Trophoblast cell (in vitro differentiated cells and primary cell): ENCODE results near the gene VPS13D.

Experiments used
- DNase-seq, 2 donors: peaks; one replicate each; pipeline ENCODE4 v3.0.0-alpha.2; 2016
- H2AFZ ChIP-seq: 2 replicates; pipeline ENCODE4 v1.6.1; 2013; ENCODE audit warnings: low read length, moderate library complexity, mild to moderate bottlenecking; ENCODE audit not compliant: insufficient read depth, poor library complexity
- H2AK5ac ChIP-seq: 2 replicates; pipeline ENCODE4 v1.6.1; 2013; ENCODE audit warnings: mild to moderate bottlenecking, low read length
- H2BK120ac ChIP-seq: 2 replicates; pipeline ENCODE4 v1.6.1; 2013; ENCODE audit warnings: low read length, mild to moderate bottlenecking, moderate library complexity; ENCODE audit not compliant: insufficient read depth, poor library complexity
- H2BK12ac ChIP-seq: 2 replicates; pipeline ENCODE4 v1.6.1; 2013; ENCODE audit warnings: mild to moderate bottlenecking, low read length, moderate library complexity
- H2BK5ac ChIP-seq: 2 replicates; pipeline ENCODE4 v1.6.1; 2013; ENCODE audit warnings: low read length, low read depth, moderate library complexity, mild to moderate bottlenecking; ENCODE audit not compliant: poor library complexity
- H3K14ac ChIP-seq: 2 replicates; pipeline ENCODE4 v1.6.1; 2013; ENCODE audit warnings: mild to moderate bottlenecking, low read length
- H3K18ac ChIP-seq: 2 replicates; pipeline ENCODE4 v1.6.1; 2013; ENCODE audit warnings: mild to moderate bottlenecking, low read length
- H3K23ac ChIP-seq: 2 replicates; pipeline ENCODE4 v1.6.1; 2013; ENCODE audit warnings: low read length
- H3K27ac ChIP-seq: 2 replicates; pipeline ENCODE4 v1.5.1; 2013; ENCODE audit warnings: low read depth, mild to moderate bottlenecking, inconsistent platforms, low read length, moderate library complexity
- H3K27me3 ChIP-seq: 2 replicates; pipeline ENCODE4 v1.6.1; 2013; ENCODE audit warnings: inconsistent platforms, mild to moderate bottlenecking, low read length, moderate library complexity; ENCODE audit not compliant: insufficient read depth
- H3K36me3 ChIP-seq, 2 experiments: 1 replicate in 1 of 2; 2 replicates in 1 of 2; pipeline ENCODE4 v1.6.1; 2013; ENCODE audit warnings: low read length in 2 of 2, mild to moderate bottlenecking in 2 of 2, moderate library complexity in 1 of 2; ENCODE audit not compliant: insufficient read depth in 2 of 2, control insufficient read depth in 1 of 2
- H3K4ac ChIP-seq: 2 replicates; pipeline ENCODE4 v1.6.1; 2013; ENCODE audit warnings: low read depth, mild to moderate bottlenecking, low read length, moderate library complexity
- H3K4me1 ChIP-seq, 2 experiments: 1 replicate in 1 of 2; 2 replicates in 1 of 2; pipeline ENCODE4 v1.6.1; 2013; ENCODE audit warnings: low read length in 2 of 2, mild to moderate bottlenecking in 2 of 2, moderate library complexity in 1 of 2; ENCODE audit not compliant: insufficient read depth in 2 of 2, control insufficient read depth in 1 of 2
- H3K4me2 ChIP-seq: 2 replicates; pipeline ENCODE4 v1.6.1; 2013; ENCODE audit warnings: inconsistent platforms, mild to moderate bottlenecking, low read length, moderate library complexity
- H3K4me3 ChIP-seq: 2 replicates; pipeline ENCODE4 v1.5.1; 2013; ENCODE audit warnings: mild to moderate bottlenecking, low read depth, low read length, inconsistent platforms
- H3K79me1 ChIP-seq: one replicate; pipeline ENCODE4 v1.6.1; 2013; ENCODE audit warnings: low read length
- H3K79me2 ChIP-seq: 2 replicates; pipeline ENCODE4 v1.6.1; 2013; ENCODE audit warnings: low read length, mild to moderate bottlenecking; ENCODE audit not compliant: control insufficient read depth, insufficient read depth, poor library complexity
- H3K9ac ChIP-seq: 2 replicates; pipeline ENCODE4 v1.6.1; 2013; ENCODE audit warnings: mild to moderate bottlenecking, low read length
- H3K9me3 ChIP-seq: 2 replicates; pipeline ENCODE4 v1.6.1; 2013; ENCODE audit warnings: low read depth, mild to moderate bottlenecking, control low read depth, inconsistent platforms, low read length; ENCODE audit not compliant: insufficient read depth
- H4K12ac ChIP-seq: 2 replicates; pipeline ENCODE4 v1.6.1; 2013; ENCODE audit warnings: low read depth, mild to moderate bottlenecking, low read length, moderate library complexity
- H4K8ac ChIP-seq: 2 replicates; pipeline ENCODE4 v1.6.1; 2013; ENCODE audit warnings: low read depth, mild to moderate bottlenecking, low read length, moderate library complexity
- H4K91ac ChIP-seq: one replicate; pipeline ENCODE4 v1.6.1; 2013; ENCODE audit warnings: low read depth, mild to moderate bottlenecking, low read length, moderate library complexity
- WGBS: extraction: QIAGEN DNeasy Blood & Tissue Kit; methylation state at CpG from one replicate; pipeline ENCODE4 v1.1.7; 2013; ENCODE audit warnings: missing lambda C conversion rate; ENCODE audit not compliant: insufficient read length, insufficient coverage; ENCODE audit errors: extremely low coverage; 5-methylcytosine and 5-hydroxymethylcytosine counted together

The VPS13D gene

DNA sequence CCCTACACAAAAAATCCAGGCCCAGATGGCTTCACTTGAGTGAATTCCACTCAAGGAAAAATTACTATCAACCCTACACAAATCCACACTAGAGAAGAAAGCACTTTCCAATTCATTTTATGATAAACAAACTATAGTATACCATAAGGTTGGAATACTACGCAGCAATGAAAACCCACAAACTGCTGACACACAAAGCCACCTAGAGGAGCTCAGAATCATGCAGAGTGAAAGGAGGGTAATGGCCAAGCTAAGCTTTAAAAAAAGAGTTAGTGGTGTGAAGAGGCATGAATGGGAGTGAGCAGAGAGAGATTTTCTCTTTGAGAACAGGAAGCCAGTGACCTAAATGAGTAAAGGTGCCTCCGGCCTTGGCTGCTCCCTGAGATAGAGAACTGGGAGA is 294.4 kb downstream of the VPS13D start:
- H4K12ac ChIP-seq = no peak overlapping the region
- H3K79me2 ChIP-seq = no peaks in the 10 kb centered on the region
- H3K4me3 ChIP-seq = no peak overlapping the region
- DNase-seq = no peak
- no peak overlapping the region for H2AFZ ChIP-seq
- no peak overlapping the region for H3K27ac ChIP-seq
- no peak overlapping the region for H3K4ac ChIP-seq
- peaks cover 0 to 1% of the 10 kb centered on the region in 2 experiments for H3K4me1 ChIP-seq
- WGBS = no CpG with 5 or more reads among the region's 2 CpGs
- H3K23ac ChIP-seq = no peak overlapping the region
- no peaks in the 10 kb centered on the region for H3K36me3 ChIP-seq
- H3K27me3 ChIP-seq = no peaks in the 10 kb centered on the region
- no peak overlapping the region for H2AK5ac ChIP-seq
- H3K14ac ChIP-seq = no peak overlapping the region
- no peak overlapping the region for H4K91ac ChIP-seq
- no peak overlapping the region for H3K9ac ChIP-seq
- no peak overlapping the region for H3K18ac ChIP-seq
- H3K79me1 ChIP-seq = peaks cover 4% of the 10 kb centered on the region
- no peak overlapping the region for H2BK12ac ChIP-seq
- H2BK5ac ChIP-seq = no peak overlapping the region
- no peaks in the 10 kb centered on the region for H3K9me3 ChIP-seq
- no peak overlapping the region for H3K4me2 ChIP-seq
- no peak overlapping the region for H4K8ac ChIP-seq
- H2BK120ac ChIP-seq = no peak overlapping the region

DNA sequence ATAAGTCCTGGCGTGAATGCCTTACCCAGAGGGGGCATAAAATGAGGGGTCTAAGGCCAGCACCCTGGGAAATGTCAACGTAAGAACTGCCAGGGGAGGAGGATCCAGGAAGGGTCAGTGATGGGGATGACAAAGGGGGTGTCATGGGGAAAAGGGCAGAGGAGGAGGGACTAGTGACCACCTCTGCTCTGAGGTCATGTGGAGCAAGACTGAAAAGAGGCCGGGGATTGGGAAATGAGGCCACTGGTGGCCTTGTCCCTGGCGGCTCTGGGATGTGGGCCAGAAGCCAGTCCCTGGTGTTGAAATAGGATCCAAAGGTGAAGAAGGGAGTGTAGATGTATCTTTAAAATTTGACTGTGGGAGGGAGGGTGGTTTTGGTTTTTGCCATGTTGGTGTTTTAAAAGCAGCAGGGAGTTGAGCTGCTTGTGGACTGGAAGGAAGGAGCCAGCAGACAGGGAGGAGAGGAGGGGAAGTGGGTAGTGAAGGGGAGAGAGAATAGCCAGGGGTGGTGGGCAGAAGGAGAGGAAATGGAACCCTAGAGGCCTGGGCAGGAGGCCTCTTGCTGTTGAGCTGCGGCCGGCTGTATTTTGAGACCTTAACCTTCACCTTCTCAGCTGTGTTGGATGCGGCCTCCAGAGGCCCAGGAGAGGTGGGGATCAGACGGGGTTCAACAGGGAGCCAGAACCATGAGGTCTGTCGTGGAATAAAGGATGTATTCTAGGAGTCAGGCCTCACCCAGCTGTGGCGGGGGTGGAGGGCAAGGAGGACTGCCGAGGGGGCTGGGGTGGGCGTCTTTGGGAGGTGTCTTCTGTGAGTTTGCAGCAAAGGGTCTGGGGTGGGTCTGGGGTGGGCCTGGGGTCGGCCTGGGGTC is 295.7 kb downstream of the VPS13D start:
- Histone ChIP-seq H2AFZ (no peak overlapping the region), H2BK5ac (peak overlapping the region; percentile 63), H3K4me1 (peaks cover 0 to 1% of the 10 kb centered on the region in 2 experiments), H3K18ac (no peak overlapping the region), H3K79me2 (no peaks in the 10 kb centered on the region), H3K79me1 (peaks cover 4% of the 10 kb centered on the region), H4K12ac (no peak overlapping the region), H3K23ac (no peak overlapping the region), H3K4me2 (no peak overlapping the region), H4K8ac (no peak overlapping the region), H3K9me3 (no peaks in the 10 kb centered on the region), H3K14ac (peak overlapping the region; percentile 38), H2BK120ac (no peak overlapping the region), H3K27ac (no peak overlapping the region), H3K27me3 (no peaks in the 10 kb centered on the region), H4K91ac (peak overlapping the region; percentile 21), H3K9ac (no peak overlapping the region), H3K36me3 (no peaks in the 10 kb centered on the region), H2BK12ac (peak overlapping the region; percentile 58), H3K4me3 (no peak overlapping the region), H2AK5ac (peak overlapping the region; percentile 62), H3K4ac (no peak overlapping the region)
- peak in 1 of 2 donors; percentile 55 for DNase-seq
- no CpG with 5 or more reads among the region's 13 CpGs for WGBS

DNA sequence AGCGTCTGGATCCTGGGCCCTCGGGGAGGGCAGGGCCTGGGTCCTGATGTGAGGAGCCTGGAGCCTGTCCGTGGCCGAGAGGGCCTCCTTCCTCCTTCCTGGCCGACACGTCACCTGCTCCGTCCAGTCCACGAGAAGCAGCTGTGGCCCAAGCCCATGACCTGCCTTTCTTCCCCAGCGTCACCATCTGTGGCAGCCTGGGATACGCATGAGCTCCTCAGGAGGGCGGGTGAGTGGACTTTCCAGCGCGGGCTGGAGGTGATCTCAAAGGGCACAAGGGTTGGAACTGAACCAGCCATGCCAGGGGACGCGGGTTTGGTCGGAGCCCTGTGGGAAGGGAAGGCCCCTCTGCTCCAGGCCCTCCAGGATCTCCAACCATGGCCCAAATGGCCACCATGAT is 297.7 kb downstream of the VPS13D start:
- Histone ChIP-seq H3K36me3 (no peaks in the 10 kb centered on the region), H3K9ac (no peak overlapping the region), H3K9me3 (no peaks in the 10 kb centered on the region), H4K91ac (no peak overlapping the region), H3K4ac (no peak overlapping the region), H3K23ac (no peak overlapping the region), H4K12ac (no peak overlapping the region), H2BK5ac (no peak overlapping the region), H2BK12ac (no peak overlapping the region), H3K4me3 (no peak overlapping the region), H3K18ac (no peak overlapping the region), H3K4me2 (no peak overlapping the region), H3K14ac (no peak overlapping the region), H3K79me2 (no peaks in the 10 kb centered on the region), H2AFZ (no peak overlapping the region), H3K79me1 (peaks cover 4% of the 10 kb centered on the region), H3K4me1 (peaks cover 0 to 1% of the 10 kb centered on the region in 2 experiments), H3K27me3 (no peaks in the 10 kb centered on the region), H2AK5ac (no peak overlapping the region), H4K8ac (no peak overlapping the region), H2BK120ac (no peak overlapping the region), H3K27ac (no peak overlapping the region)
- no CpG with 5 or more reads among the region's 16 CpGs for WGBS
- DNase-seq = no peak

- Histone ChIP-seq H3K27ac (no peak overlapping the region), H3K18ac (no peak overlapping the region), H3K79me2 (no peaks in the 10 kb centered on the region), H2AFZ (no peak overlapping the region), H2AK5ac (no peak overlapping the region), H3K4ac (no peak overlapping the region), H4K91ac (no peak overlapping the region), H3K23ac (no peak overlapping the region), H3K9me3 (no peaks in the 10 kb centered on the region), H3K79me1 (peaks cover 4% of the 10 kb centered on the region), H3K4me1 (peaks cover 0 to 1% of the 10 kb centered on the region in 2 experiments), H2BK12ac (no peak overlapping the region), H4K12ac (no peak overlapping the region), H4K8ac (no peak overlapping the region), H2BK120ac (no peak overlapping the region), H3K36me3 (no peaks in the 10 kb centered on the region), H3K27me3 (no peaks in the 10 kb centered on the region), H2BK5ac (no peak overlapping the region), H3K14ac (no peak overlapping the region), H3K4me2 (no peak overlapping the region), H3K4me3 (no peak overlapping the region), H3K9ac (no peak overlapping the region)
- no CpG with 5 or more reads among the region's 24 CpGs for WGBS
- DNase-seq = peak in 1 of 2 donors; percentile 18
Measured at GRCh38 chr1:12528021-12528852, 298.4 kb downstream of the VPS13D start.
